Nephron progenitor cell (in vitro differentiated cells): ENCODE results near the gene MXD1.

Experiments used
- DNase-seq: peaks from one replicate; pipeline ENCODE4 v3.0.0; 2021
- H3K27ac Mint-ChIP-seq: 2 replicates; pipeline ENCODE4 v1.8.0; 2021; ENCODE audit warnings: mild to moderate bottlenecking, moderate library complexity, mixed read lengths
- H3K27me3 Mint-ChIP-seq: 2 replicates; pipeline ENCODE4 v1.8.0; 2021; ENCODE audit warnings: mild to moderate bottlenecking, low read depth, mixed read lengths; ENCODE audit not compliant: poor library complexity
- H3K36me3 Mint-ChIP-seq: 2 replicates; pipeline ENCODE4 v1.8.0; 2021; ENCODE audit warnings: low read depth, mixed read lengths
- H3K4me1 Mint-ChIP-seq: 2 replicates; pipeline ENCODE4 v1.8.0; 2021; ENCODE audit warnings: mixed read lengths
- H3K4me3 Mint-ChIP-seq: 2 replicates; pipeline ENCODE4 v1.8.0; 2021; ENCODE audit warnings: mild to moderate bottlenecking, moderate library complexity, mixed read lengths
- H3K9me3 Mint-ChIP-seq: 2 replicates; pipeline ENCODE4 v1.8.0; 2021; ENCODE audit warnings: mild to moderate bottlenecking, moderate library complexity, mixed read lengths
- CTCF ChIP-seq: fragments of 200-600 bp; sonication (generic); IDR thresholded peaks from 2 replicates; pipeline ENCODE4 v1.5.0; 2021; ENCODE audit warnings: antibody characterized with exemption

MXD1 gene

DNA sequence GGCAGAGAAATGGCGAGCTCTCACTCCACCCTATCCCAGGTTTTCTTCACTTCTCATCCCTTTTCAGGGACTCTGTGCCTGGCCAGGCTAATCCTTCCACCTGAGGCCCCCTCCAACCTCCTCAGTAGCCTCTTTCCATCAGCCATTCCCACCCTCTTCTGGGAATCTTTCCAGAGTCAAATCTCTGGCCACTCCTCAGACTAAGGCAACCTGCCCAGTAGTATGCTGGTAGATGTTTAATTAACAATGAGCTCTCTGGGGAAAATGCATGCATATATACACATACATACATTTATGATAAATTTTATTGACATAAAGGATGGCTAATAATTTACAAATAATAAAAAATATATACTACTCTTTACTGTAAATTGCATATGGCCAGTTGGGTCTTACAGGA is 57.9 kb downstream of the MXD1 start:
- Mint-ChIP-seq H3K9me3 (no peaks in the 10 kb centered on the region), H3K27ac (no peak overlapping the region), H3K4me1 (peaks cover 24% of the 10 kb centered on the region), H3K27me3 (peaks cover 8% of the 10 kb centered on the region), H3K4me3 (no peak overlapping the region), H3K36me3 (no peaks in the 10 kb centered on the region)
- no peak for DNase-seq
- no peak for TF ChIP-seq CTCF

DNA sequence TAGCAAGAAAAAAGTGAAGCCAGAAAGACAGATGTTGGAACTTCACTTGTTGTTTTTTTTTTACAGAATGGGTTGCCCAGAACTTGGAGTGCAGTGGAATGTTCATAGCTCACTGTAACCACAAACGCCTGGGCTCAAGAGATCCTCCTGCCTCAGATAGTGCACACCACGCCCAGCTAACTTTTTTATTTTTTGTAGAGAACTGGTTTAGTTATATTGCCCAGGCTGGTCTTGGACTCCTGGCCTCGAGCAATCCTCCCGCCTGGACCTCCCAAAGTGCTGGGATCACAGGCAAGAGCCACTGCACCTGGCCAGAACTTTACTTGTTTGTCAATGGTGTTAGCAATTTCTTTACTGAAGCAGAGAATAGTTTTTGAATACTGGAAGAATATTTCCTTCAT is 58.4 kb downstream of the MXD1 start:
- H3K9me3 Mint-ChIP-seq: no peaks in the 10 kb centered on the region

DNA sequence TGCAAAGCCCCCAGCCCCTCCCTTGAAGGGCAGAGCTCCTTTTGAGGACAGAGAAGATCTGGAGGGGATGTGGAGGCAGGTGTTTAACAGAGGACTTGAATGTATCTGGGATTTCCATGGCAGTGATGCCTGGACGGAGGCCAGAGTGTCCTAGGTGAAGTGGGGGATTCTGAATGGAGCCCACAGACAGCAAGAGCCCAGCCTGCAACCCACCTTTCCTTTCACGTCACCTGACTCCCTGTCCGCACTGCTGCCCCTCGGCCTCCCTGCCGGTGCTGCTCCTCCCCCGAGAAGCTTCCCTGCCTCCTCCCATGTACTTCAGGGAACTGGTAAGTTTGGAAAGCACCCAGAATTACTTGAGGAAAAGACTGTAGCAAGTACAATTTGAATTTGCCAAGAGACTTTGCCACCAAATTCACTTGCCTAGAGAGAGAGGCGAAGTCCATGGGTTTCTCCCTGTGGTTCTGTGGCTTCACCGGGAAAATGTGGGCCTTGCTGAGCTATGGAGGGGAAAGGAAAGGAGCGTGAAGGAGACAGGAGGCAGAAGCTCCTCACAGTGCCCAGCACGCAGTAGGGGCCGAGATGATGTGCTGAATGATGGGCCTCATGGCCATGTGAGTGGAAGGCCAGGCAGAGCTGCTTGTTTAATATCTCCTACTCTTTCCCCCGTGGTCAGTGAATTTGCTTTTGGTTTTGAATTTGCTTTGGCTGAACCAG is 60.4 kb downstream of the MXD1 start:
- DNase-seq: no peak
- H3K4me1 Mint-ChIP-seq: peaks cover 24% of the 10 kb centered on the region
- no peak for TF ChIP-seq CTCF
- peaks cover 4% of the 10 kb centered on the region for H3K27me3 Mint-ChIP-seq
- H3K27ac Mint-ChIP-seq: peak overlapping the region; percentile 49
- no peaks in the 10 kb centered on the region for H3K9me3 Mint-ChIP-seq
- peak overlapping the region; percentile 13 for H3K4me3 Mint-ChIP-seq
- no peaks in the 10 kb centered on the region for H3K36me3 Mint-ChIP-seq

More for the DNA sequence above, 58.4 kb downstream of the MXD1 start:
- H3K4me3 Mint-ChIP-seq: no peak overlapping the region
- no peak for DNase-seq
- H3K27me3 Mint-ChIP-seq: peaks cover 8% of the 10 kb centered on the region
- H3K36me3 Mint-ChIP-seq: no peaks in the 10 kb centered on the region
- peaks cover 24% of the 10 kb centered on the region for H3K4me1 Mint-ChIP-seq
- H3K27ac Mint-ChIP-seq: no peak overlapping the region
- TF ChIP-seq CTCF: no peak

GRCh38 chr2:69975853-69976462 is 61.0 kb downstream of the MXD1 start:
- H3K36me3 Mint-ChIP-seq: no peaks in the 10 kb centered on the region
- TF ChIP-seq CTCF: no peak
- H3K4me1 Mint-ChIP-seq: peaks cover 24% of the 10 kb centered on the region
- no peak for DNase-seq
- H3K9me3 Mint-ChIP-seq: no peaks in the 10 kb centered on the region
- H3K4me3 Mint-ChIP-seq: no peak overlapping the region
- H3K27ac Mint-ChIP-seq: peak overlapping the region; percentile 72
- H3K27me3 Mint-ChIP-seq: peaks cover 4% of the 10 kb centered on the region

GRCh38 chr2:69977186-69977585 is 62.3 kb downstream of the MXD1 start:
- Mint-ChIP-seq H3K9me3 (no peaks in the 10 kb centered on the region), H3K36me3 (no peaks in the 10 kb centered on the region), H3K4me1 (peaks cover 24% of the 10 kb centered on the region), H3K4me3 (no peak overlapping the region), H3K27me3 (peaks cover 4% of the 10 kb centered on the region), H3K27ac (no peak overlapping the region)
- DNase-seq: no peak
- TF ChIP-seq CTCF: no peak
